ENCODE results near the gene PSMD14. TPM values are rescaled to one million over a fixed set of nuclear protein-coding genes. Genes with fewer than 3 reads are reported as not detected.

Gene PSMD14
- total and polyA plus RNA-seq, 2 of the 13 experiments (the other 11 are each of a cell fraction or from before 2014, with no cell fraction given) = 60.6 to 149 TPM

DNA sequence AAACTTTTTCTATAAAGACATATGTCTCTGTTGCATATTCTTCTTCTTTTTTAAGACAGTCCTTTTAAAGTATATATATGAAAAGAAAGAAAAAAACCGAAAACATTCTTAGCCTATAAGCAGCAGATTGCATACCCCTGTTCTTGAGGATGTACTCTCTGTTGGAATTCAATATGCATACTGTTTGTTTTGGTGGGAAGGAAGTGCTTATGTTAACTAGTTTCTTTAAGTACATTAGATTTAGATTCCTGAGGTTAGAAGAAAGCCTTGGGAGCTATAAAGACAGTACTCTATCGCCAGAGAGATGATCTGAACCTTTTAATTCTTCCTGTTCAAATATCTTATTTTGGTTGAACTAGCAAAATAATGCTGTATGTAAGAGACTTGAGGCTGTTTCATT is 61.1 kb downstream of the PSMD14 start (continued):
- TF ChIP-seq FLYWCH1 (CRISPR knock-in tag; IDR thresholded peaks at IDR 0.05) = no peak
- no peak for TF ChIP-seq ZMAT3 (CRISPR knock-in tag; conservative IDR thresholded peaks at IDR 0.05)

GRCh38 chr2:161370981-161371380 is 62.8 kb downstream of the PSMD14 start:
- peaks cover 9 to 53% of the 10 kb centered on the region in 2 experiments; a peak in 4 of 5 replicates for H3K36me3 ChIP-seq (replicated peaks in 1 of 2; ENCODE audit: control insufficient read depth in 1 of 2, insufficient read depth in 2 of 2, low read length in 2 of 2)
- no peaks in the 10 kb centered on the region for H3K9me3 ChIP-seq (ENCODE audit: low read length)
- ChIA-PET POLR2A (no interaction called here), CTCF (ENCODE audit: low intra/inter-chr PET ratio, low total read pairs) (no interaction called here)
- in situ Hi-C loops (cut with HindIII; ENCODE audit: extremely low pct_ligation_motif_present, low pct_unique_long_range_greater_than_20kb) (no loop called here), intact Hi-C loops (cut with micrococcal nuclease; ENCODE audit: unreplicated experiment) (no loop called here)
- H3K79me2 ChIP-seq (ENCODE audit: insufficient read depth, low read length) = no peaks in the 10 kb centered on the region
- no peak overlapping the region for H3K27ac ChIP-seq (ENCODE audit: extremely low read length, insufficient read depth, low read length)
- ATAC-seq (no peak), DNase-seq (ENCODE audit: low spot score) (no peak), FAIRE-seq (no peak)
- H3K4me1 ChIP-seq (ENCODE audit: insufficient read depth, low read length) = no peaks in the 10 kb centered on the region
- WGBS (ENCODE audit: low lambda C conversion rate) = 98% methylated on average over 3 of the region's 3 CpGs
- H2AFZ ChIP-seq (ENCODE audit: low read length) = no peak overlapping the region
- no peak overlapping the region for H3K4me3 ChIP-seq (replicated peaks in 1 of 3; ENCODE audit: insufficient read depth in 1 of 3, low read depth in 2 of 3, low read length in 3 of 3)
- no peak overlapping the region for H3K4me2 ChIP-seq (ENCODE audit: low read depth, low read length)
- H3K27me3 ChIP-seq (ENCODE audit: control insufficient read depth in 1 of 2, insufficient read depth in 2 of 2, low read length in 2 of 2) = no peaks in the 10 kb centered on the region
- no TSS peak for BruUV-seq (replicated peaks)
- no peak overlapping the region for H3K9ac ChIP-seq (ENCODE audit: insufficient read depth, low read depth, low read length)
- H4K20me1 ChIP-seq (ENCODE audit: insufficient read depth, low read length) = no peaks in the 10 kb centered on the region; the same call in 1 of the 2 replicates
- TF ChIP-seq MBD4 (IDR thresholded peaks at IDR 0.05; ENCODE audit: borderline replicate concordance, low read length) (no peak), ZBTB39 (CRISPR knock-in tag; IDR thresholded peaks at IDR 0.05) (no peak), SP1 (IDR thresholded peaks at IDR 0.05) (no peak), SP1 (CRISPR knock-in tag; IDR thresholded peaks at IDR 0.05) (no peak), ZNF609 (CRISPR knock-in tag; IDR thresholded peaks at IDR 0.05; ENCODE audit: borderline replicate concordance) (no peak), ATF7 (IDR thresholded peaks at IDR 0.05) (no peak), ATF7 (CRISPR knock-in tag; IDR thresholded peaks at IDR 0.05) (no peak), CREB3 (CRISPR knock-in tag; IDR thresholded peaks at IDR 0.05) (no peak), IKZF1 (IDR thresholded peaks at IDR 0.05) (no peak)
- TF ChIP-seq, protein P1, sequence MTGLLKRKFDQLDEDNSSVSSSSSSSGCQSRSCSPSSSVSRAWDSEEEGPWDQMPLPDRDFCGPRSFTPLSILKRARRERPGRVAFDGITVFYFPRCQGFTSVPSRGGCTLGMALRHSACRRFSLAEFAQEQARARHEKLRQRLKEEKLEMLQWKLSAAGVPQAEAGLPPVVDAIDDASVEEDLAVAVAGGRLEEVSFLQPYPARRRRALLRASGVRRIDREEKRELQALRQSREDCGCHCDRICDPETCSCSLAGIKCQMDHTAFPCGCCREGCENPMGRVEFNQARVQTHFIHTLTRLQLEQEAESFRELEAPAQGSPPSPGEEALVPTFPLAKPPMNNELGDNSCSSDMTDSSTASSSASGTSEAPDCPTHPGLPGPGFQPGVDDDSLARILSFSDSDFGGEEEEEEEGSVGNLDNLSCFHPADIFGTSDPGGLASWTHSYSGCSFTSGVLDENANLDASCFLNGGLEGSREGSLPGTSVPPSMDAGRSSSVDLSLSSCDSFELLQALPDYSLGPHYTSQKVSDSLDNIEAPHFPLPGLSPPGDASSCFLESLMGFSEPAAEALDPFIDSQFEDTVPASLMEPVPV (CRISPR knock-in tag; IDR thresholded peaks at IDR 0.05) = no peak

Data from HepG2 (cell line).